ENCODE measurements around the gene STUB1. TPM values are rescaled to one million over a fixed set of nuclear protein-coding genes. Genes with fewer than 3 reads are reported as not detected.

STUB1 gene
- total RNA-seq, 1 donor from 2014 or later = 258 TPM

DNA sequence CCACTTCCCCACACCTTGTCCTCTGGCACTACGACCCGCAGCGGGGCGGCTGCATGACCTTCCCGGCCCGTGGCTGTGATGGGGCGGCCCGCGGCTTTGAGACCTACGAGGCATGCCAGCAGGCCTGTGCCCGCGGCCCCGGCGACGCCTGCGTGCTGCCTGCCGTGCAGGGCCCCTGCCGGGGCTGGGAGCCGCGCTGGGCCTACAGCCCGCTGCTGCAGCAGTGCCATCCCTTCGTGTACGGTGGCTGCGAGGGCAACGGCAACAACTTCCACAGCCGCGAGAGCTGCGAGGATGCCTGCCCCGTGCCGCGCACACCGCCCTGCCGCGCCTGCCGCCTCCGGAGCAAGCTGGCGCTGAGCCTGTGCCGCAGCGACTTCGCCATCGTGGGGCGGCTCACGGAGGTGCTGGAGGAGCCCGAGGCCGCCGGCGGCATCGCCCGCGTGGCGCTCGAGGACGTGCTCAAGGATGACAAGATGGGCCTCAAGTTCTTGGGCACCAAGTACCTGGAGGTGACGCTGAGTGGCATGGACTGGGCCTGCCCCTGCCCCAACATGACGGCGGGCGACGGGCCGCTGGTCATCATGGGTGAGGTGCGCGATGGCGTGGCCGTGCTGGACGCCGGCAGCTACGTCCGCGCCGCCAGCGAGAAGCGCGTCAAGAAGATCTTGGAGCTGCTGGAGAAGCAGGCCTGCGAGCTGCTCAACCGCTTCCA is 46.7 kb upstream of the STUB1 start:
- no peaks in the 10 kb centered on the region for H3K9me3 ChIP-seq
- TF ChIP-seq CTCF (IDR thresholded peaks at IDR 0.05) = no peak

DNA sequence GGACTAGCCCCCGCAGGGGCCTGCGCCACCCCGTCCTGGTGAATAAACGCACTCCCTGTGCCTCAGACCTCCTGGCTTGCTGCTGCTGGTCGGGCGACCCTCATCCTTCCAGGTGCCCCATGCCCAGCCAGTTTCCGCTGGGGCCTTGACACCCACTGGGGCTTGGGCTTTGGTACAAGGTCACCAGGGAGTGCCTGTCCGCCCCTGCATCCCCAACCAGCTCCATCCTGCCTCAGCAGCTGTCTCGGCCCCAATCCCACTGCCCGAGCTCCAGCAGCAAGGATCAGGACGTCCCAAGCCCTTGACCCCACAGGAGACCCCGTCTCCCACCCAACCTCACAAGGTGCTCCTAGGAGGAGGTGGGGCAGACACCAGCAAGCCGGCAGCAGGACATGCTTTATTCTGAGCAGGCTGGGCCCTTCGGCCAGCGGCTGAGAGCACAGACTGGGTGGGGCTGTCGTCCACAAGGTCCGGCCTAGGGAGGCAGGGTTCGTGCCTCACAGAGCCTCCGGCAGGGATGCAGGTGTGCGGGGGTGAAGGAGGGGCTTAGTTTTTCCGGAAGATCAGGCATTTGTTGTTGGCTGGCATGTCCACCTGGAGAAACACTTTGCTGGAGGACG is 46.0 kb upstream of the STUB1 start:
- H3K4me1 ChIP-seq = peaks cover 6 to 17% of the 10 kb centered on the region in 2 donors
- H3K27me3 ChIP-seq = no peaks in the 10 kb centered on the region
- H3K36me3 ChIP-seq = peaks cover 12 to 17% of the 10 kb centered on the region in 2 donors
- intact Hi-C loops (cut with DNase I) = no loop called here
- H3K4me3 ChIP-seq = no peak overlapping the region
- no peak for DNase-seq (ENCODE audit: low spot score in 2 of 2)
- H3K27ac ChIP-seq = no peak overlapping the region
- no peak for TF ChIP-seq CTCF (IDR thresholded peaks at IDR 0.05)
- no peaks in the 10 kb centered on the region for H3K9me3 ChIP-seq

More for the DNA sequence above, 46.7 kb upstream of the STUB1 start:
- H3K4me3 ChIP-seq = no peak overlapping the region
- H3K27me3 ChIP-seq = no peaks in the 10 kb centered on the region
- H3K4me1 ChIP-seq = peaks cover 6 to 17% of the 10 kb centered on the region in 2 donors
- H3K27ac ChIP-seq = no peak overlapping the region
- no peak for DNase-seq (ENCODE audit: low spot score in 2 of 2)
- peaks cover 17 to 20% of the 10 kb centered on the region in 2 donors for H3K36me3 ChIP-seq
- intact Hi-C loops (cut with DNase I) = no loop called here

DNA sequence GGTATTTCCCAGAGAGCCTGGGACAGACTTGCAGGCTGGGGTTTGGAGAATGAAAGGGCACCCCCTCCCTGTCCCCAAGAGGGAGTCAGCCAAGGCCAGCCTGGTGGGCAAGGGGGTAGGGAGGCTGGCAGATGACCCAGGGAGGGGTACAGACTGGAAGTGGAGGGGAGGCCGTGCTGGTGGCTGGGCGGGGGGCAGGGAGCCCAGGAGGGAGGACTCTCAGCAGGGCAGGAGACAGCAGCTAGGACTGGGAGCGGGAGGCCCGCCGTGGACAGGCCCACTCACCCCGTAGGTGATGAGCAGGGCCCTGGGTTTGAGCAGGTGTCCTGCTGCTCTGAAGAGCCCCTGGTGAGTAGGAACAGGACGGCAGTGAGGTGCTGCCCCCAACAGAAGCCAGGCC is 45.2 kb upstream of the STUB1 start:
- no peak for DNase-seq (ENCODE audit: low spot score in 2 of 2)
- TF ChIP-seq CTCF (IDR thresholded peaks at IDR 0.05) = no peak
- Histone ChIP-seq H3K4me3 (peak overlapping the region; percentile 81 to 97), H3K27ac (no peak overlapping the region), H3K4me1 (peaks cover 6 to 17% of the 10 kb centered on the region in 2 donors), H3K36me3 (peaks cover 12 to 17% of the 10 kb centered on the region in 2 donors), H3K27me3 (no peaks in the 10 kb centered on the region), H3K9me3 (no peaks in the 10 kb centered on the region)
- intact Hi-C loops (cut with DNase I) = loop anchor here (5.0 kb wide), 1 partner anchor 977 kb away; the partner anchor contains the start of genes CRAMP1 and IFT140

GRCh38 chr16:635573-636205 is 44.5 kb upstream of the STUB1 start:
- H3K27me3 ChIP-seq = no peaks in the 10 kb centered on the region
- H3K36me3 ChIP-seq = peaks cover 12 to 17% of the 10 kb centered on the region in 2 donors
- TF ChIP-seq CTCF (IDR thresholded peaks at IDR 0.05) = no peak
- no peak for DNase-seq (ENCODE audit: low spot score in 2 of 2)
- H3K4me3 ChIP-seq = peak overlapping the region; percentile 81 to 97
- no peaks in the 10 kb centered on the region for H3K9me3 ChIP-seq
- intact Hi-C loops (cut with DNase I) = loop anchor here (1.0 to 5.0 kb wide), 5 partner anchors 25 to 977 kb away; partner anchors contain the start of genes CAPN15, CRAMP1, IFT140 and STUB1
- peak overlapping the region; percentile 94 to 99 for H3K27ac ChIP-seq
- peaks cover 6 to 17% of the 10 kb centered on the region in 2 donors for H3K4me1 ChIP-seq

GRCh38 chr16:636206-637080 is 43.8 kb upstream of the STUB1 start, which contains the start of gene METTL26:
Gene METTL26 (minus strand): TSS chr16:636305. CDS start chr16:636290, 15 bp downstream.
- intact Hi-C loops (cut with DNase I) = loop anchor here (1.0 to 5.0 kb wide), 6 partner anchors 13 to 976 kb away; partner anchors contain the start of genes CAPN15, CRAMP1, IFT140 and STUB1
- peaks cover 6 to 18% of the 10 kb centered on the region in 2 donors for H3K4me1 ChIP-seq
- no peaks in the 10 kb centered on the region for H3K9me3 ChIP-seq
- peaks cover 12 to 17% of the 10 kb centered on the region in 2 donors for H3K36me3 ChIP-seq
- H3K4me3 ChIP-seq = peak within 1 kb of the TSS; percentile 81 to 97
- H3K27ac ChIP-seq = peak within 1 kb of the TSS; percentile 94 to 99
- peak; percentile 80 to 98 for DNase-seq (ENCODE audit: low spot score in 2 of 2)
- no peaks in the 10 kb centered on the region for H3K27me3 ChIP-seq
- TF ChIP-seq CTCF (IDR thresholded peaks at IDR 0.05) = peak in 1 of 3 experiments; percentile 12
